NCI-H146 treated with DMSO at 0.1 percent for 48 hours (cell line): Measurements from ENCODE around the gene P2RX7.
"Not testable (repeated sequence)": the region's sequence is repeated elsewhere in the genome, so short reads cannot be mapped to it uniquely, and the experiment has no call there.

Experiments
- DNase-seq: peaks from one replicate; lab custom pipeline; 2025; ENCODE audit not compliant: unreplicated experiment; lab: John Stamatoyannopoulos, UW

The P2RX7 gene

DNA sequence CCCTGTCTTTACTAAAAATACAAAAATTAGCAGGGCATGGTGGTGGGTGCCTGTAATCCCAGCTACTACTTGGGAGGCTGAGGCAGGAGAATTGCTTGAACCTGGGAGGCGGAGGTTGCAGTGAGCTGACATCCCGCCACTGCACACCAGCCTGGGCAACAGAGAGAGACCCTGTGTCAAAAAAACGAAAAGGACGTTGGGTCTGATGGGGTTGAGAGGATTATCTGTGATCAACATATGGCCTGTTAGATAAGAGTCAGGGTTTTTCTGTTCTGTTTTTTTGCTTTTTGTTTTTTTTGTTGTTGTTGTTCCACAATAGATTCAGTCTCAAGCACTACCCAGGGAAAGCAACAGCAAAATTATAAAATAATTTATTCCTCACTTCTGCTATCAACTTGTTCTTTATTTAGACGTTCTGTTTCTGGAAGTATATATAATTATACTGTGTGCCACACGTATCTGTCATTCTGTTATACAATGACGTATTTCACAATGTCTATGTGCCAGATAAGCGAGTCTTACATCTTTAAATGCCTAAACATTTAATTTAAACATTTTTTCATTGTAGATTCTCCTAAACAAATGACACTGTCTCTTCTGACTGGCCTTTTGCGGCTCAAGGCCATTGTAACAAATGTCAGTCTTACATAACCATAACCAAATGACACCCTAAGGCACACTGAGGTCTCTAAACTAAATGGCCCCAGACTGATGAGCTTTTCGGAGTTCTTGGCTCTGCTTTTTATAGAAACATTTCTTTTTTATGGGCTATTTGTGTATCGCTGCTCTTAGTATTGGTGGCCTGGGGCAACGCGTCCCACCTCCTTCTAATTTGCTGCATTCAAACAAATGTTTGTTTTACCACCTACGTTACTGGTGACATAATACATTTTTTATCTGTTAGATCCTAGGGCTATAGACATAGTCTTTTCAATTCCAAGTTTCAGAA is 70.0 kb downstream of the P2RX7 start:
- DNase-seq = peak; percentile 83

DNA sequence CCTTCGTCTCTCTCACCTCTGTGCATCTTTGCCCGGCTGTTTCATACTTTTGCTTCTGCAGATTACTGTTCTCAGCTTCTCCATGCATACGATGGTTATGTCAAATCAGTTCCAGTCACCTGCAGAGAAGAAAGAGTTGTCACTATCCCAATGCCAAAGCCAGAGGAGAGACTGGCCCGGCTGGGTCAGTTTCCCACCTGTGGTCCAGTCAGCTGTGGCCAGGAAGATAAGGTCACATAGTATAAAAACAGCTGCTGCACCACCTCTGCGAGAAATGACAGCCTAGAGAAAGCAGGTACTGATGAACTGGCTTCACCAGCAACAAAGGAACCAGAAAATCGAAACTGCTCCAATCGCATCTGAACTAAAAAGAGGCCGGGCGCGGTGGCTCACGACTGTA is 70.8 kb downstream of the P2RX7 start:
- DNase-seq = no peak

DNA sequence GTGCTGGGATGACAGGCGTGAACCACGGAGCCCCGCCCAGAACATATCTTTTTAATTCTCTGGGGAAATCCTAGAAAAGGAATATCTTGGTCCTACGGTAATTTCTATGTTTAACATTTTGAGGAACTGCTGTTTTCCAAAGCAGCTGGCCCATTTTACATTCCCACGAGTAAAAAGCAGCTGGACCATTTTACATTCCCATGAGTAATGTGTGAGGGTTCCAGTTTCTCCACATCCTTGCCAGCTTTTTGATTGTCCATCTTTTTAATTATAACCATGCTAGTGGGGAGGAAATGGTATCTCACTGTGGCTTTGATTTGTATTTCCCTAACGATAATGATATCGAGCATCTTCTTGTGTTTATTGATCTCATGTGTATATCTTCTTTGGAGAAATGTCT is 72.8 kb downstream of the P2RX7 start:
- no peak for DNase-seq

DNA sequence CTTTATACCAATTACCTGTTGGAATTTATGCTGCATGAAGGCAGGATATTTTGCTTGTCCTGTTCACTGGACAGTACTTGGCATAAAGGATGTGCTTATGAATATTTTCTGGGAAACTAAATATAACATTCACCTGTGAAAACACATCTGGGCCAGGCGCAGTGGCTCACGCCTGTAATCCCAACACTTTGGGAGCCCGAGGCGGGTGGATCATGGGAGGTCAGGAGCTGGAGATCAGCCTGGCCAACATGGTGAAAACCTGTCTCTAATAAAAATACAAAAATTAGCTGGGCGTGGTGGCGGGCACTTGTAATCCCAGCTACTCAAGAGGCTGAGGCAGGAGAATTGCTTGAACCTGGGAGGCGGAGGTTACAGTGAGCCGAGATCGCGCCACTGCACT is 75.9 kb downstream of the P2RX7 start:
- not testable (repeated sequence) for DNase-seq

DNA sequence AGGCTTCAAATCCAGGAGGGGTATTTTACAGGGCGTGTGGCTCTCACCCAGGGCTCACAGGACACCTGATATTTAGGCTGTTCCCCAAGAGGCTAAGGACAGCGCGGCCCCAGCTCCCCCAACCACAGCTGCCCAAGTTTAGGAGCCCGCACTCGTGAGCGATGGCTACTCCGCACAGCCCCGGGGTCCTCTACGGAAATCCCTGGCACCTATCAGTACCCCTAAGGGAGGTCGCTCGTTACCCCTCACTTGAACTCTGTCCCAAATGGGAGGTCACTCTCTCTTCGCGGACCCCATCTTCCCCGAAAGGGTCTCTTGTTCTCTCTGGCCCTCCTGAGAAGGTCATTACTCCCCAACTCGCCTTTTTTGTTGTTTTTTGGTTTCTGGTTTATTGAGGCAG is 76.5 kb downstream of the P2RX7 start:
- no peak for DNase-seq

DNA sequence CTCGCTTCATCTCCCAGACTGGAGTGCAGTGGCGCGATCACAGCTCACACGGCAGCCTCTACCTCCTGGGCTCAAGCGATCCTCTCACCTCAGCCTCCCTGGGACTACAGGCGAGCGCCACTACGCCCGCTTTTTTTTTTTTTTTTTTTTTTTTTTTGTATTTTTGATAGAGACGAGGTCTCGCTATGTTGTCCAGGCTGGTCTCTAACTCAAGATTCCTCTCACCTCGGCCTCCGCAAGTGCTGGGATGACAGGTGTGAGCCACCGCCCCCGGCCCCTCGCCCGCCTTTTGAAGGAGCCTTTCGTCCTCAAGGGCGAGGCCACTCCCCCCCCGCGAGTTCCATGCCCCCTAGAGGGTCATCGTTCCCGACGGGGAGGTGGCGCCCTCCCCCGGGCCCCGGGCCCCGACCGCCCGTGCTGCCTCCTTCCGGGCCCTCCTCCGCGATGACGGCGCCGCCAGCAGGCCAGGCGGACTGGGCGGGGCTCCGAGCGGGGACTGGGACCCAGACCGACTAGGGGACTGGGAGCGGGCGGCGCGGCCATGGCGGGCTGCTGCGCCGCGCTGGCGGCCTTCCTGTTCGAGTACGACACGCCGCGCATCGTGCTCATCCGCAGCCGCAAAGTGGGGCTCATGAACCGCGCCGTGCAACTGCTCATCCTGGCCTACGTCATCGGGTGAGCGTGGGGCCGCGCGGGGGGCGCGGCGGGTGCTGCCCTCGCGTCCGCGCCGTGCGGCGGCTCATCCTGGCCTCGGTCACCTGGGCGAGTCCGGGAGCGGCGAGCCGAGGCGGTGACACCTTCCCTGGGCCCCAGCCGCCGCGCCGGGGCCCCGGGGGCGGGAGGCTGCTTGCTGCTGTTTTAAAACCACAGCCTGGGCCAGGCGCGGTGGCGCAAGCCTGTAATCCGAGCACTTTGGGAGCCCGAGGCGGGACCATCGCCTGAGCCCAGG is 77.2 kb downstream of the P2RX7 start, which contains the start of gene P2RX4:
Gene P2RX4, plus strand, starts transcription at position 506 of the 949 bp plus-strand sequence. Its CDS starts 36 bp downstream, at position 542.
- peak; percentile 62 for DNase-seq

DNA sequence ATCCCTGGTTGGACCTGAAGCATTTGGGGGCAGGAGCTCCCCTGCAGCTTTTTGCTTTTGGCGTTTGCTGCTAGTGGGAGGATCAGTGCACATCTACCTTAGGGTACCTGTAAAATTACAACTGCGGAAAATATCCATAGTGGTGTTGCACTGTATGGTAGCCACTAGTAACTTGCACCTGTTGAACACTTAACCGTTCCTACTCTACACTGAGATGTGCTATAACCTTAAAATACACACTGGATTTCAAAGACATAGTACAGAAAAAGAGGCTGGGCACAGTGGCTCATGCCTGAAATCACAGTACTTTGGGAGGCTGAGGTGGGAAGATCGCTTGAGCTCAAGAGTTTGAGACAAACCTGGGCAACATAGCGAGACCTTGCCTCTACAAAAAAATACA is 80.2 kb downstream of the P2RX7 start:
- DNase-seq = no peak

DNA sequence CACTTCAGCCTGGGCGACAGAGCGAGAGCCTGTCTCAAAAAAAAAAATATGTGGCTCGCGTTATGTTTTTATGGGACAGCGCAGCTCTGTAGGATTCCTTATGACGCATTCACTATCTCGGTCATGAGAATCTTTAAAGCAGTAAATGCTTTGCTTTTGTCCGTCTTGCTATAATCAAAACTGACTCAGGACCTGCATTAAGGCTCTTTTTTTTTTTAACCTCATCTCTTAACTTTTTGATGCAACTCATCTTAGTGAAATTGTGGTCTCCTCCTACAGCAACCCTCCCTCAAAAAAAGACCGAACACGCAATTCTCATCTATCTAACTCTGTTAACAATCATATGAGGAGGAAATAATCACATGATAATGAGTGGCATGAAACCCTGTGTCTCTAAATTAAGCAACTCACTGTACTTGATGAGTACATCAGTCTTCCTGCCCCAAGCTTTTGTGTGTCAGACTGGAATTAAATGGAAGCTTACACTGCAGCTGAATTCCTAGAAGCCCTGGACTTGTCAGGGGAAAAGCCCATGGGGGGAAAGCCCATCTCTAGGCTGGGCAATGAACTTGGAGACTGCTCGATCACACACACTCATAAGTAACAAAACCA is 81.6 kb downstream of the P2RX7 start:
- no peak for DNase-seq

DNA sequence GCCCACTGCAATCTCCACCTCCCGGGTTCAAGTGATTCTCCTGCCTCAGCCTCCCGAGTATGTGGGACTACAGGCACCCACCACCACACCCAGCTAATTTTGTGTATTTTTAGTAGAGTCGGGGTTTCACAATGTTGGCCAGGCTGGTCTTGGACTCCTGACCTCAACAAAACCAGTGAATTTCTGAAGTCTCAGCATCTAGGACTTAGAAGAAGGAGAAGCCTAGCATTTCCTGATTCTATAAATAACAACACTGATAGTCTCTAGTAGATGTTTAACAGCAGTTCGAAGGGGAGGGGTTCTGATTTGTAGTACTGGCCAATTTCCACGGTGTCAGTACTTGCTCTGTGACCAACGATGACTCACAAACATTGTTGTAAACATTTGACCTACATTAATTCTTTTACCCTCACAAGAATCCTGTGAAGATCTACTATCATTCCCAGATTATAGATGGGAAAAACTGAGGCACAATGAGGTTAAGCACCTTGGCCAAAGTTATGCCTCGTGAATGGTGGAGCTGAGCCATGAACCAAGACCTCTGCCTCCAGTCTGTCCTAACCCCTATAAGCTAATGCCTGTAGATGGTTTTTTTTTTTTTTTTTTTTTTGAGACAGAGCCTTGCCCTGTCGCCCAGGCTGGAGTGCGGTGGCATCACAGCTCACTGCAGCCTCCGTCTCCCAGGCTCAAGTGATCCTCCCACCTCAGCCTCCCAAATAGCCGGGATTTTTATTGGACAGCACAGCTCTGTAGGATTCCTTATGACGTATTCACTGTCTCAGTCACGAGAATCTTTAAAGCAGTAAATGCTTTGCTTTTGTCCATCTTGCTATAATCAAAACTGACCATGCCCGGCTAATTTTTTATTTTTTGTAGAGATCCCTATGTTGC is 82.4 kb downstream of the P2RX7 start:
- DNase-seq = no peak

DNA sequence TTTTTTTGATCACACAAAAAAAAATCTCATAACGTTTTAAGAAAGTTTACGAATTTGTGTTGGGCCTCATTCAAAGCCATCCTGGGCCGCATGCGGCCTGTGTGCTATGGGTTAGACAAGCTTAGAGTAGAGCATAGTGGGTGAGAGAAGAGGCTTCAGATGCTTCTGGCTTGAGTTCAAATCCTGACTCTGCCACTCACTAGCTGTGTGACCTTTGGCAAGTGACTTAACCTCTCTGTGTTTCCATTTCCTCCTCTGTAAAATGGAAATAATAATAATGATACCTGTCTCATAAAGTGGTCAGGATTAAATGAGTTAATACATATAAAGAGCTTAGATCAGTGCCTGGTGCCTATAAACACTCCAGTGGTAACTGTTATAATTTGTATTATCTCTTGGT is 83.4 kb downstream of the P2RX7 start:
- no peak for DNase-seq

DNA sequence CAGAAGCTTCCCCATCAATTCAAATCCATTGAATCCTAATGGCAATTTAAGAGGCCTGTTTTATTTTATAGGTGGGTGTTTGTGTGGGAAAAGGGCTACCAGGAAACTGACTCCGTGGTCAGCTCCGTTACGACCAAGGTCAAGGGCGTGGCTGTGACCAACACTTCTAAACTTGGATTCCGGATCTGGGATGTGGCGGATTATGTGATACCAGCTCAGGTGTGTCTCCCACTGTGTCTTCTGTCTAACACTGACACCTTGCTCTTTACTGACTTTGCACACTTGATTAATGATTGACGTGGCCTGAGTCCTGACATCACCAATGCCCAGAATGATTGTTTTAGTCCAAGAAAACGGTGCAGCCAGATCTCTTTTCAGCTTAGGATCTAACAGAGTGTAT is 84.4 kb downstream of the P2RX7 start:
- DNase-seq = no peak

DNA sequence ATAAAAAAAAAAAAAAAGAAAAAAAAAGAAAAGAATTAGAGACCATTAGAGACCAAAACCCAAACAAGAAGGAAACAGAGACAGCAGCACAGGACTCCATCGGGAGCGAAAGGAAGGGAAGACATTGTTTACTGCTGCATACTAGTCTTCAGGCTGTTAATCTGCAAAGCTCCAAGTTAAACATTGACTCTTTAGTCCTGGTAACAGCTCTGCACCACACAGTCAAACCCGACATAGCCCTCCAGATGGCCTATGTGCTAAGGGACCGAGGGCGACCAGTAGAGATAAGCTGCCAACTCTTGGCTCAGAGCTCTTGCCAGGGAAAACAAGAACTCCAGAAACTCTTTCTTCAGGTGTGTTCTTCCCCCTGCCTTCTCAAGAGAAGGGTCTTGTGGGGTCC is 85.1 kb downstream of the P2RX7 start:
- DNase-seq = no peak

DNA sequence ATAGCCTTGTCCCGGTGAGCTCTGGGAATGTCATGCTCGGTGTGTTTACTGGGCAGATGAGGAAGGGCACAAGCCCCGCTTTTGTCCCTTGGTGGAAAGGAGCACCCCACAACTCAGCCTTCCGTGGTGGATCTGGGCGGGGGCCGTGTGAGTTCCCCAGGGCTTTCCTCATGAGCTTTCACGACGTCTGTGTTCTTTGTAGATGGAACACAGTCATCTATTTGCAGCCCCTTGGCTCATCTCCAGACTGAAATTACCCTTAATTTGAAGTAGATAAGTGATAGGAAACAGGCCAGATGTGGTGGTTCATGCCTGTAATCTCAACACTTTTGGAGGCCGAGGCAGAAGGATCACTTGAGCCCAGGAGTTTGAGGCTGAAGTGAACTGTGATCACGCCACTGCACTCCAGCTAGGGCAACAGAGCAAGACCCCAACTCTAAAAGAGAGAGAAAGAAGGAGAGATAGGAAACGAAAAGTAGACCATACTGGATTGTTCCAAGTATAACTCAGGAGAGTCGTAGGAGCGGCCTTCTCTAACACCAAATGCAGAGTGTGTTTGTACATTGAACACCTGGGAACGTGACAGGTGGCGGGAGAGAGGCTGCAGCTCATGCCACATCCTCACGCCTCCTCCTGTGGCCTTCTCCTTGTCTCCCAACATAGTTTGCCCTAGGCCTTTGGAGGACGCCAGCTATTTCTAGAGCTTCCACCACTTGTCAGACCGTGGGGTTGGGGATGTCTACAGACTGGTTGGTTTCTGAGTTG is 86.1 kb downstream of the P2RX7 start:
- DNase-seq = no peak

DNA sequence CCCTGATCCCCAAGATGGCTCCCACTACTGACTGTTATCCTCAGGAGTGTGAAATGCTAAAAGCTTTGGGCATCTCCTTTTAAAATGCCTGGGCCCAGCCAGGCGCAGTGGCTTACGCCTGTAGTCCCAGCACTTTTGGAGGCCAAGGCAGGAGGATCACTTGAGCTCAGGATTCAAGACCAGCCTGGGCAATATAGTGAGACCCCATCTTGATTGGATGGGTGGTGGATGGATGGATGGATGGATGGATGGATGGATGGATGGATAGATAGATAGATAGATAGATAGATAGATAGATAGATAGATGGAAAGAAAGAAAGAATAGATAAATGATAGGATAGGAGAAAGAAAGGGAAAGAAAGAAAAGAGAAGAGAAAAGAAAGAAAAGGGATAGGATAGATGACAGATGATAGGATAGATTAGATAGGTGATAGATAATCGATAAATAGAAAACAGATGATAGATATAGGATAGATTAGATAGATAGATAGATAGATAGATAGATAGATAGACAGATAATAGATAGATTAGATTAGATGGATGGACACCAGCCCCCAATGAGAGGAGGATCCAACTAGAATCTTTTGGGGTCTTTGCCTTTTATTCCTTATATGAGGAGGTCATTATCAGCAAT is 86.8 kb downstream of the P2RX7 start:
- DNase-seq = no peak

DNA sequence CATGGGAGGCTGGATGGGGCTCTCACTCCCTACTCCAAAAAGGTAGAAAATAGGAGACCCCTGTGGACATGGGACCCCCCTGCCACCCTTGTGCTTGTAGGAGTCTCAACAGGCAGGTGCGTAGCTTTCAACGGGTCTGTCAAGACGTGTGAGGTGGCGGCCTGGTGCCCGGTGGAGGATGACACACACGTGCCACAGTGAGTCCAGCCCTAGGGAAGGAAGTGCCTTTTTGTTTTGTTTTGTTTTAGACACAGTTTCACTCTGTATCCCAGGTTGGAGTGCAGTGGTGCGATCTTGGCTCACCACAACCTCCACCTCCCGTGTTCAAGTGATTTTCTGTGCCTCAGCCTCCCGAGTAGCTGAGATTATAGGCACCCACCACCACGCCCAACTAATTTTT is 90.2 kb downstream of the P2RX7 start:
- DNase-seq = no peak

DNA sequence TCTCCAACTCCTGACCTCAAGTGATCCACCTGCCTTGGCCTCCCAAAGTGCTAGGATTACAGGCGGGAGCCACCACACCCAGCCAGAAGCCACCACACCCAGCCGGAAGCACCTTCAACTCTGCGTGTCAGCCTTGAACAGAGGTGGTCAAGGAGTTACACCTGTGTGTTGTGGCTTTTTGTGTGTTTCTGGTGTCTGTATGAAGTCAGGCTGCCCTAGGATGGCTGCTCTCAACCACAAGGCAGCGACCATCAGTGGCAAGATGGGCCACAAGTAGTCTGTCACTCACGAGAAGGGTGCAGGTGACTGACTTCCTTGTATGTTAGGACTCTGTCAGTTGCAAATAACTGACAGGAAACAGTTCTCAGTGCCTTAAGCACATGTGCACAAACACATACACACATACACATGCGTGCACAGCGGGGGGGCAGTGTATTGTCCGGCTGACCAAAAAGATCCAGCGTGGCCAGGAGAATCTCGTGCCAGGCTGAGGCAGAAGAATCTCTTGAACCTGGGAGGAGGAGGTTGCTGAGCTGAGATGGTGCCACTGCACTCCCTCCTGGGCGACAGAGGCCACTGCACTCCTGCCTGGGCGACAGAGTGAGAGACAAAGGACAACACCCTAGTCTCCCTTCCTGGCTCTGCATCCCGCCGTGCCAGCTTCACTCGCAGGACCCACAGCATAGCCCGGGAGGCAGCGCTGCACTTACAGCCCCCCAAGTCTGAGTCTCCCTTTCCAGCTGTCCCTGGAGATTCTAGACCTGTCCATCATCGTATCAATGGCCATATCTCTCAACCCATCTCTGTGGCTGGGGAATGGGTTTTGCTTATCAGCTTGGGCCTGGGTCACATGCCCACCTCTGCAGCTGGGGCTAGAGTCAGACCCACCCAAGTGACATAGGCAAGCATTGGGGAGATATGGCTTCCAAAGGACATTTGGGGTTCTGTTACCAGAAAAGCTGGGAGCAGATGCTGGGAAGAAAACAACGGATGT is 90.9 kb downstream of the P2RX7 start:
- DNase-seq = no peak

DNA sequence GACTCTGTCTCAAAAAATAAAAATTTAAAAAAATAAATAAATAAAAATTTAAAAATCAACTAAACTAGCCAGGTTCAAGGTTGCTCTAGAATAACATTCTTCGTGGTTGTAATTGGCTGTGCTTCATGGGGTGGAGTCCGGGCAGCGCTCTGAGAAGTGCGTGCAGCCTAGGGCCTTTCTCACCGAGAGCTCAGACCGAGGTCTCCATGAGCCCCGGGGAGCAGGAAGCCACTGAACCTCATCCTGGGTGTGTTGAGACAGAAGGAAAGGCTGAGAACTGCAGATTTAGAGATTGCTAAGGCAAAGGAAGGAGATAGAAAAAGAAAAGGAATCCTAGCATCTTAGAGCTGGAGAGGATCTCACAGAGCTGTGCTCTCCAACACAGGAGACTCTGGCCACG is 91.9 kb downstream of the P2RX7 start:
- no peak for DNase-seq

DNA sequence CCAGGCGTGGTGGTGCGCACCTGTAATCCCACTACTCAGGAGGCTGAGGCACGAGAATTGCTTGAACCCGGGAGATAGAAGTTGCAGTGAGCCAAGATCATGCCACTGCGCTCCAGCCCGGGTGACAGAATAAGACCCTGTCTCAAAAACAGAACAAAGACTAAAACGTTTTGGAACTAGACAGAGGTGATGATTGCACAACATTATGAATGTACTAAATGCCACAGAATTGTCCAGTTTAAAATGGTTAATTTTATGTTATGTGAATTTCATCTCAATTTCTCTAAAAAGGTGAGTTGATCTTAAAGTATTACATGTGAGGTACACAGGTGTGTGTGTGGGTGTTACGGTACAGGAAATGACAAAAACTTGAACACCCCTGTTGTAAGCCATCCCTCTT is 93.7 kb downstream of the P2RX7 start:
- DNase-seq = no peak
